SIG-M5 (cell line): ENCODE results near the gene C10orf67.
"Not testable (repeated sequence)": the region's sequence is repeated elsewhere in the genome, so short reads cannot be mapped to it uniquely, and the experiment has no call there.

Experiments used
- DNase-seq: peaks from one replicate; lab custom pipeline; 2025; lab: John Stamatoyannopoulos, UW

The C10orf67 gene

DNA sequence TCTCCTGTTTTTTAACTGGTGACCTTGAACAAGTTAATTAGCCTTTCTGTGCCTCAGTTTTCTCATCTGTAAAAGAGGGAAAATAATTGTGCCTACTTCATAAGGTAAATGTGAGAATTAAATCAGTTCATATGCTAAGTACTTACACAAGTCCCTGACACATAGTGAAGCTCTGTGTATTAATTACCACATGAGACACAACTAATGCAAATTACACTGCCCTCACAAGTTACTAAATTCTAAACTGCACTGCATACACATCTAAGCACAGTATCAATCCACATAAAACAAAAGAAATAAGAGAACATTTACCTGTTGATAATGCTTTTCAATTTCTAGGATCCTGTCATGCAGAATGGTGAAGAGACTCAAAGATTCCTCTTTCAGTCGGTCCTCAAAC lies 22.5 kb downstream of the C10orf67 start:
- no peak for DNase-seq

DNA sequence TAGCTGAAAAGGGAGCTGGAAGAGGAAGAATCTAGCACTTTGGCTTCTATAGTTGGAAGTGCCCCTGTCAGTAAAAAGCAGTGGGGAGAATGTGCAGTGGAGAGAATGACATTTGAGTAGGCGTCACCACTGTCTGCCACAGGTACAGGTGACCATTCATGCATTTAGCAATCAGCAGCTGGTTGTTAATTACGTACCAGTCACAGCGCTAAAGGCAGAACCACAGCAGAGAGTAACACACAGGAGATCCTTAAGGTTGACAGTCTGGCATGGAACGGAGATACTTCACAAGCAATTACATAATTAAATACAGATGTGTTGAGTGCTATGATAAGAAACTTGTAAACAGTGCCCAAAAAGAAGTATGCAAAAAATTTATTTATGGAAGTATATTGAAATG lies 24.8 kb downstream of the C10orf67 start:
- no peak for DNase-seq

DNA sequence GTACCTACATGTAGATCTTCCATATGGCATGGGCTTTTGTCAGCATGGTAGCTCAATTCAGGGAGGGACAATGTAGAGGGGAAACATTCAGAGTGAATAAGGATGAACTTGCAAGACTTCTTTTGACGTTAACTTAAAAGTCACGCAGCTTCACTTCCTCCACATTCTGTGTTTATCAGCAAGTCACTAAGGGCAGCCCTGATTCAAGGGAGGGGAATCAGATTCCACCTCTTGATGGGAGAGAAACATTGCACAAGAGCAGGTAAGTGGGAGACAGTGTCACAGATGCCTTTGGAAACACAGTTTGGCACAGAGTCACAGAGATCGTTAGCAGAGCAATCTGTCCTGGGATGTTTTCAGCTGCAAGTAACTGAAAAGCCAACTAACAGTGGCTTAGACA lies 26.2 kb downstream of the C10orf67 start:
- no peak for DNase-seq

DNA sequence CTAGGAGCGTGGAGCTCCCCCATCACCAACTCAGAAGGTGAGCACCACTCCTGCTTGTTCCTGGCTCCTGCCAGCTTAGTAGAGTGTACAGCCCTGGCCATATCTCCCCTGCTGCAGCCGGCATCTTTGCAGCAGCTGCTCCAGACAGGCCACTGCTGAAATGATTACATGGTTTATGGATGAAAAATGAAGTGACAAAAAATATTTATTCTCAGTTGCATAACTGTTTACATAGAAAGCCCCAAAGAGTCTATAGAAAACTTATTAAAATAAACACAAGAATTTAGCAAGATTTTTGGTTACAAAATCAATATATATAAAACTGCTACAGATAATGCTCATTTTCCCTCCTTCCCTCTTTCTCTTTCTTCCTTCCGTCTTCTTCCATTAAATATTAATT lies 27.2 kb downstream of the C10orf67 start:
- DNase-seq: no peak

DNA sequence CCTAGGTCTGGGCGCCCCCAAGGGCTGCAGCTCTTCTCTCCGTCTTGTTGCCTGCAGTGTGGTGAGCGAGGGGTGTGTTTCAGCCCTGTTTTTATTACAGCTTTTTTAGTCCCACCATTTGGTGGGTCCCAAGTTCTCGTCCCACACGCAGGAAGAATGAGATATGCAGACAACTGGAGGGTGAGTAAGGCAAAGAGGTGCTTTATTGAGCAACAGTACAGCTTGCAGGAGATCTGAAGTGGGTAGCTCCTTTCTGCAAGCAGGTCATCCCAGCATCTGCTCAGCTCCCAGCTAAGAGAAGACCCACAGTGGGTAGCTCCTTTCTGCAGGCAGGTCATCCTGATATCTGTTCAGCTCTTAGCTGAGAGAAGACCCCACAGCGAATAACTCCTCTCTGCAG lies 28.2 kb downstream of the C10orf67 start:
- no peak for DNase-seq

DNA sequence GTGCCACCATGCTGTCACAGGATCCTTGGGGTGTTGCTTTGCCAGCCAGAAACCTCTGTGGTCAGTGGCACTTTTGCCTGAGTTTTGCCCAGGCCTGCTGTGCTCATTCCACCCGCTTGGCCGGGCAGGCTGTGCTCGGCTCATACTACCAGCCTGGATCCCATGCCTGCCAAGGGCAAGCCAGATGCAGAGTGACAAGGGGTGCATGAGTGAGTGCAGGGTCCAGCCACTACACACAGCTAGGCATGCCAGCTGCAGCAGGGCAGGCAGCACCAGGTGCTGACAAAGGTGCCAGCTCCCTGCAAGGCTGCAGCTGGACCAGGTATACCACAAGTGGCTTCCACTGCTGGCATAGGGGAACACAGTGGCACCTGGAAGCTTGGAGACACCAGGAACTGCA lies 28.6 kb downstream of the C10orf67 start:
- DNase-seq: no peak

DNA sequence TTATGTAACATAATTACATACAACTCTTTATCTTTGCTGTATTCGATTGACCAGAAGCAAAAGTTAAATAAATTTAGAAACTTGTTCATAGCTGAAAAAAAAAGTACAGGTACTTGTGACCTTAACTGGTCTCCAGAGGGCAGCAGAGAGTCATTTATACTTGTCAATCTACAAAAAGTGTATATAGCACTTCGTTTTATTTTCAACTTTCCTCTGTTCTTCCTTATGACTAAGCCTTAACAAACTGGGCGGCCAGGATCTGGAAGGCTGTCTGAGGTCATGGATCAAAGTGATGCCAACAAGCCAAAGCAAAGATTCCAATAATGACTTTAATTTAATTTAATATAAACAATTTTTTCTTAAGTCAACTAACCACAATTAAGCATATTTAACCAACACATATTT lies 29.8 kb downstream of the C10orf67 start:
- DNase-seq: no peak

DNA sequence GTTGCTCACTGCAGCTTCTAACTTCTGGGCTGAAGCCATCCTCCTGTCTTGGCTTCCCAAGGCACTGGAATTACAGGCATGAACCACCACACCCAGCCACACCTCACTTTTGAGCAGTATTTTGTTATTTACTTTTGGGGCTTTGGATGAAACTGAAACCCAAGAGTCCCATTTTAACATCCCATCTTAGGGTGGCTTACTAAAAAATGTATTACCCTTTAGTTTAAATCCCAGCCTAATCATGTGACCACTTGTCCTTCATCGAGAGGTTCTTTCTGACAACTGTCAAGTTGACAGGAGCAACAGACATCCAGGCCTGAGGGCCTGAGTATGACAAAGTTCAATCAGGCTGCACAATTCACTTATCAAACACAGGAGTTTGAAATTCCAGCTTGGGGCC lies 33.6 kb downstream of the C10orf67 start:
- DNase-seq: no peak

DNA sequence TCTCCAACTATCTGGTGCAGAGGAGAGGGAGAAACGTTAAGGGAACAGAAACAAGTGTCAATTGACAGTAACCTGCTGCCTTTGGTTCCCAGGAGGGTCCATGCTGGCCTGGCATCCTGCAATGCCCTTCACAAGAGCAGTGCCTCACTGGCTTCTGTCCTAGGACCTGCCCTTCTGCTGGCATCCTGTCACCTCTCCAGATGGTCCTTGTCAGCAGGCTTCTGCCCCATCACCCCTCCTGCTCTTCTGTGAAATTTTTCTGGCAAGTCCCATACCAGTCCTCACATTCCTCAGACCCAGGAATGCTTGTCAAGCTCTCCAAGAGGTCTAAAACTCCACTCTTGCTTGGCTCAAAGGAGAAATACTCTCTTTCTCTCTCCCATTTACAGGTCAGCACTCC lies 34.2 kb downstream of the C10orf67 start:
- DNase-seq: no peak

DNA sequence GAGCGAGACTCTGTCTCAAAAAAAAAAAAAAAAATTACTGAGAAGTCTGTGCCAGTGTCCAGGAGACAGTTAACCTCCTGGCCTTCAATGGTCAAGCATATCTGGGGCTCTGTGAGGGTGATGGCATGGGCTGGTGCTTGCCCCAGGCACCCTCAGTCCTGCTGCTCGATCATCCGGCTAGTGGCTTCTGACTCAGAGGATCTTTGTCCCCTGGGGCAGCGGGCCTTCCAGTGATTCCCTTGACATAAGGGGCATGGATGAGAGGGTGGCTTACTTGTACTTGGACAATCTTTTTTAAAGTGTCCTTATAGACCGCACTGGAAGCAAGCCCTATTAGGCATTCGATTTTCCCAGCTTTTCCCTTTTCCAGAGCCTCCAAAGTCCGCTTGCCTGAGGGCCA lies 44.6 kb downstream of the C10orf67 start:
- not testable (repeated sequence) for DNase-seq

DNA sequence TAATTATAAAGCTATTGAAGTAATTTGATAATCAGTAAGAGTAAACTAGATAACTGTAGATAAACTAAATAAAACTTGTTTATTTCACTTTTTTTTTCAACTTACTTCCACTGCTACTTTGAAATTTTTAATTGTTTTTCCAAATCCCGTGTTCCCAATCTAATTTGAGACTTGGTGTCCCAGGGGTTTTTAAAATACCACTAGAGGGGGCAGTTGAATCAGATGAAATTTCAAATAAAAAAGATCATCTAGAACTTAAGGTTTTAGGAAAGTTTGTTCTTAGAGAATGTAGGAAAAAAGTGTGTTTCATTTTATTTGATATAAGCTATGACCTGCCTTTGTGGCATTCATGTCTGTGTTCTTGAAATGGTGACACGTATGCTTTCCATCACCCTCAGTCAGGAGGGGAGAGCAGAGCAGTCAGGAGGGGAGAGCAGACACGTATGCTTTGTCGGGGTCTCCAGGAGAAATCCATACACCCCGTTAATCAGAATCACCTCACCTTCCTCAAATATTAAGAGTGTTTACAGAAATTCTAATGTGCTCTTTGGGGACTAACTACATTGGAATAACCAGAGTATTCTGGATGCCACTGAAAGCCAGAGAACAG lies 49.9 kb downstream of the C10orf67 start:
- DNase-seq: no peak

DNA sequence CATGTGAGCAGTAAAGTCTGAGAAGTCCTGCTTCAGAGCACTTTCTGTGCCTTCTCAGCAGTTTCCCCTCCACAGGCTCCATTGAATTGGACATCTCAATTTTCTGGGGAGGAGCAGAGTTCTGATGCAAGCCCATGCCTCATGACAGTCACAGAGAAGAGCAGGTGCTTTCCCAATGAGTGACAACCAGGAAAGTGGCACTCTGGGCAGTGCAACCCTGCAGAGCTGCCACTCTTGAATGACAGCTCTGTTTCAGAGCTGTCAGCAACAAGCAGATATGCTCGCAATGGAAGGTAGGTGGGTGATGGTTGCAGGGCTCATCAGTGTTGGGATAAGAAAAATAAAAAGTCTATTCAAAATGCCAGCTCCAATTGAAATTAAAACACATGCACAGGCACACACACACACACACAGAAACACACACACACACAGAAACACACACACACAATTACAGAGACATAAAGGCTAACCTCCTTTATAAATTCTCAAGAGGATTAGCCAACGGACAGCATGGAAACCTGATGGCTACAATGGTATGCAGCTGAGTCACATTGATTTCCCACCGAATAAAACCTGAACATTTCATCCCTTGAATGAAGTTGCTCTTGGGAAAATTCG lies 50.5 kb downstream of the C10orf67 start:
- no peak for DNase-seq

DNA sequence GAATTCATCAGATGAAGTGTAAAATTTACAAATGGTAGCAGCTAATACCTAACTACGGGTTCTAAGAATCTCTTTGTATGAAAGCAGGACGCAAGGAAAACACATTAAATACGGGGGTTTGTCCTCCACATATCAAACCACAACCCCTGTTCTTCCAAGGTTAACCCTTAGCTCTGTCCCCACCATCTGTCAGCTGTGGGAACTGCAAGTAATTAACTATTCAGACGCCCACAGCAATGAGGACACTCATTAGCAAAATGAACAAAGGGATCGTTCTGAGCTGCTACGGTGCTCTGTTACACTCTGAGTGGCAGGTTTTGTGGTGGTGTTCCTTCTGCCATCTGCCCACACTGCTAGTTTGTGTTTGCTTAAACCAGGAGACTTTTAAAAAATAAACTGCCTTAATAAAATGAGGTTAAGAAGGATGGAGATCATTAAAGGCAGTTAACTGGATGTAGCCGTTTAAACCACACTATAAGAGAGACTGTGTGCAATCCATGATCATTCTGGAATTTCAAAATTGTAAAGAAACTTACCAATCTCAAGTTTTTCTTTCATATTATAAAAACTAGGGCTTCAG lies 51.4 kb downstream of the C10orf67 start:
- no peak for DNase-seq

DNA sequence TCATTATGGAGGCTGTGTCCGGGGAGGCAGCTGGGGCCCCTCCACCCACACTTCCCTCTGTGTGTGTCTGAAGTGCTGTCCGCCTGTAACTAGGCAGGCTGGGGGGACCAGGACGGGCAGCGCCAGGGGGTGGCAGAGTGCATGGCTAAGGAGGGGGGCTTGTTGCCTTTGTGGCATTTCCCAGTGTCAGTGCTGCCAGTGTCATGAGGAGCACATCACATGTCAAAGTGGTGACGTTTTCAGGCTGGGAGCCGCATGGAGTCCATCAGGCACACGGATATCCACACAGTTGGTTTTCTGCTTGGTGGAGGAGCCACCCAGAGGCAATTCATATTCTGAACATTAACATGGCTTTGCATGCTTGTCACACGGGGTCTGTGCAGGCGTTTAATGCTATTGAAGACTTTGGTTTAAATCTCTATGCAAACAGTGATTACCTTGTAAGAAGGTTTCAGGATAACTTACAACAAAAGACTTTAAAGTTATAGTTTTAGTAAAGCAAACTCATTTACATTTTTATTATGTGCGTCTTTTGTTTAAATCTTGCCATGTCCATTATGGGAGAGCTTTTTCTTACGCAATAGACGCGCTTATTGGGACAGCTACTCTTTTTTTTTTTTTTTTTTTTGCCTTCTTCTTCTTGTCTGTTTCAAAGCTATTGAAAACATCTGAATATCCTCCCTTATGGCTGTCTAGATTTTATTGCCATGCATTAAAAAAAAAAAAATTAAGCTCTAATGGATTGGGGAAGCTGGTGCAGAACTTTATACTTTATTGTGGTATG lies 52.9 kb downstream of the C10orf67 start:
- no peak for DNase-seq

DNA sequence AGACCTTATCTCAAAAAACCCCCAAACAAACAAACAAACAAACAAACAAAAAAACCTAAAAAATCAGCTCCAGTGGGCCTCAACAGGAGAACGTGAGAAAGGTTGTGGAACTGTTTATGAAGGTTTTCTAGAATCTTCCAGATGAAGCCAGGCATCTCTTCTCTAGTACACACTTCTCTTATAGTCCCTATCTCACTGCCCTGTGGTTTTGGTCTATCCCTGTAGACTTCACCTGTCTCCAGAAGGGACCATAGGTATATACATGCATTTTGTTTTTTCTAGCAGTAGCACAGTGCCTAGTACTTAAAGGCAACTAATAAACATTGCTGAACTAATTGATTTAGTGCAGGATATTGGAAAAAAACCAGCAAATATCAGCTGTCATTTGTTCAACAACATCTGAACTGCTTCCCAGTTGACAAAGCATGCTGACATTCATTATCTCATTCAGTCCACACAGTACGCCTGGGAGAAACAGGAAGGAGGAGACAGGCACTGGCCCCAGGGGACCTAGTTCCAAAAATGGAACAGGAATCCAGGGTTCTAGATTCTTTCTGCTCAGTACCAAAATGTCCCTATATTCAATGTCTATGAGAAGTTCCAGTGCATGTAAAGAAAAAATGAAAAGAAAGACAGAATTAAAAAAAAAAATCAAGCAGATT lies 59.8 kb downstream of the C10orf67 start:
- DNase-seq: no peak

DNA sequence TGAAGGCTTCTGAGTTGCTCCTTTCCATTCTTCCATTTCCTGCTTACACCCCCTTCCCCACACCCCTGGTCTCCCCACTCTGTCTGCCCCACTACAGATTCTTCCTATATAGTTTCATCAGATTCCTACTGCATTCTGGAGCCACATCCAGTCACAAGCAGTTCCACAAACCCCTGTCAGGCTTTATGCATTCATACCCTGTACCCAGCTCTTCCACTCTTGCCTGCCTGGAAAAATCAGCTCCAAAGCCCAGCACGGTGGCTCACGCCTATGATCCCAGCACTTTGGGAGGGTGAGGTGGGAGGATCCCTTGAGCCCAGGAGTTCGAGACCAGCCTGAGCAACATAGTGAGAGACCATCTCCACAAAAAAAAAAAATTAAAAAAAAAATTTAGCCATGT lies 60.4 kb downstream of the C10orf67 start:
- DNase-seq: no peak

DNA sequence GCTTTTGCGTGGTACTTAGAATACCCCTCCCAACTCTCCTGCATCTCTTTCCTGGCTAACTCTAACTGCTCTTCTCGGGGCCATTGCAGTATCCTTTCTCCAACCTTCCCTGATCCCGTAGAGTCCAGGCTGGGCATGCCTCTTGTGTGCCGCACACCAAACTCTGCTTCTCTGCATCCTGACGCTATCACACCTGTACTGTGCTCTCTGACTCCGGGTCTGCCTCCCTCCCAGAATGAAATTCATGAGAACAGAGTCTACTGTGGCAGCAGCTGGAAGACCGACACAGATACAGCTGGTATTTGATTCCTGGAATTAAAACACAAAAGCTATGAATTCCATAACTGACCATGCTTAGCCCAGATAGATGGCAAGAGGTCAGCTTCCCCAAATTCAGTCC lies 60.9 kb downstream of the C10orf67 start:
- DNase-seq: no peak

DNA sequence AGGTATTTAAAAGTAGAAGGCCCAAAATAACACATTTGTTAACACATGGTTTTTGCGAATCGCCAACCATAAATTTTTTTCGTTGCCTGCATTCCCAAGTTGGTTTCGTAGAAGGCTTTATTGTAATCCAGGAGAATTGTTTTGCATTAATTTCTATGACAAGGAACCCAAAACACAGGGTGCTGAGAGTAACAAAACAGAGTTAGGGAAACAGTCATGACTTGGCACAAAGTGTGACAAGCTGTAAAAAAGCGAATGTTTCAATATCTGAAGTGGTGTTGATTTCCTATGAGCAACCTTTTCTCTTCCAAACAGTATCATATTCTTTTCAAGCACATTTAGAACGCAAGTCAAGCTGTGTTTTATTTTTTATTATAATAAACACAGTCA lies 63.6 kb downstream of the C10orf67 start:
- no peak for DNase-seq

DNA sequence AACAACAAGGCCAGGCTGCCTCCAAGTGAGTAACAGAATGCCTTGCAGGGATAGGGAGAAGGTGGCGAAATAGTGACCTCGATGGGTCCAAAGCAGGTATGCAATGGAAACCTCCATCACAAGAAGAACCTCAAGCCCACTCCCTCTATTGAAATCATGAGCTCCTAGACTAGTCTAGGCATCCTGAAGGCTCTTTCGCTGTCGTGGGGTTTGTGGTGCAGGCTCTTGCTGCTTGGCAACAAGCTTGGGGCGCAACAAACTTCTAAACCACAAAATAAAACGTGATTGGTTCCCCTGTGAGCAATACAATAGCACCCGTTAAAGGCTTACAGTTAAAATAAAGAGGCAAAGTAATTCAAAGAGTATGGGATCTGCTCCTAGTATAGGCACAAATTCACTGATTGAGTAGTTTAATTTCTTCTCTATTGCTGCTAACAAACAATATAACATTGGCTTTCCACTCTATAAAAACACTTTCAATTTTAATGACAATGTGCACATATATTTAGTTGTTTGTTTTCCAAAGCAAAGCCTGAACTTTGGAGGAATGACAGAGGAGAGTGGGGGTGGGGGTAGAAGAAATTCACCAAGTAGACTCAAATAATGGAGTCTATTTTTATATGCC lies 64.1 kb downstream of the C10orf67 start:
- no peak for DNase-seq

DNA sequence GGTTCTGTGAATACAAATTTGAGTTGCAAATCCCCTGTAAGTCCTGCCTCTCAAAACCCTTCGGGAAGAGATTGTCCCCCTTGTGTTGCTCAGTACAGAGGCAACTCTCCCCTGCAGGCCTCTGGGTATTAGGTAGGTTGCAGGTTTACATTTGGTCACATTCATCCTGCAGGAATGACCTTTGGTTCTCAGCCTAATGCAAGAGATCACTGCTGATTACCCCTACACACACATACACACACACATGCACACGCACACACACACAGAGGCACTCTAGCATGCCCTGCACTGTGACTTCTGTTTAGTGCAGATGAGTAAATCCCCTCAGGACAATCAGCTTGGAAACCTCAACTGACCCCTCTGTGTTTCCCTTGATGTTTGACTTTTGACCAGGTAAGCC lies 69.2 kb downstream of the C10orf67 start:
- no peak for DNase-seq

DNA sequence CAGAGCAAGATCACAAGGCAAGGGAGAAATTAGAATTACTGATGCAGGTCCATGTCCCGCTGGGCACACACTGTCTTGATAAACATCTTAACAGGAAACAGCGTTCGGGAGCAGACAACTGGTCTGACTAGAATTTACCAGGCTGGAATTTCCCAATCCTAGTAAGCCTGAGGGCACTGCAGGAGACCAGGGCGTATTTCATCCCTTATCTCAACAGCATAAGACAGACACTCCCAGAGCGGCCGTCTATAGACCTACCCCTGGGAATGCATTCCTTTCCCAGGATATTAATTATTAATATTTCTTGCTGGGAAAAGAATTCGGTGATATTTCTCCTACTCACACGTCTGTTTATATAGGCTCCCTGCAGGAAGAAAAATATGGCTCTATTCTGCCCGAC lies 70.4 kb downstream of the C10orf67 start:
- DNase-seq: not testable (repeated sequence)

DNA sequence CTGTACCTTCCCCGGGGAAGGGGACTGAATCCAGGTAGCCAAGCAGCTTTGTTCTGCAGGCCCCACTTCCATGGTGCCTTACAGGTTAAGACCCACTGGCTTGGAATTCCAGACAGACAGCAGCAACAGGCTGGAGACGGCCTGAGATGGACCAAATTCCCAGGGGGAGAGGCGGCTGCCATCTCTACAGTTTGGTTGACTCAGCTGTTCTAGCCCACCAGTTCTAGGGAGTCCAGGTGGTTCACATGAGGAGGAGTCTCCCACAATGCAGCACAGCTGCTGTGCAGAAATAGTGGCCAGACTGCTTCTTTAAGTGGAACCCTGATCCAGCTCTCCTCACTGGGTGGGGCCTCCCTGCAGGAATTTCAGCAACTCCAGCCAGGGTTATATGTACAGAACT lies 74.1 kb downstream of the C10orf67 start:
- DNase-seq: no peak
